ENCODE measurements around the gene TNRC6C. TPM values are rescaled to one million over a fixed set of nuclear protein-coding genes. Genes with fewer than 3 reads are reported as not detected.

The TNRC6C gene
- total RNA-seq, 4 donors from 2014 or later, result 4.7 to 9.0 (median 7.6) TPM

DNA sequence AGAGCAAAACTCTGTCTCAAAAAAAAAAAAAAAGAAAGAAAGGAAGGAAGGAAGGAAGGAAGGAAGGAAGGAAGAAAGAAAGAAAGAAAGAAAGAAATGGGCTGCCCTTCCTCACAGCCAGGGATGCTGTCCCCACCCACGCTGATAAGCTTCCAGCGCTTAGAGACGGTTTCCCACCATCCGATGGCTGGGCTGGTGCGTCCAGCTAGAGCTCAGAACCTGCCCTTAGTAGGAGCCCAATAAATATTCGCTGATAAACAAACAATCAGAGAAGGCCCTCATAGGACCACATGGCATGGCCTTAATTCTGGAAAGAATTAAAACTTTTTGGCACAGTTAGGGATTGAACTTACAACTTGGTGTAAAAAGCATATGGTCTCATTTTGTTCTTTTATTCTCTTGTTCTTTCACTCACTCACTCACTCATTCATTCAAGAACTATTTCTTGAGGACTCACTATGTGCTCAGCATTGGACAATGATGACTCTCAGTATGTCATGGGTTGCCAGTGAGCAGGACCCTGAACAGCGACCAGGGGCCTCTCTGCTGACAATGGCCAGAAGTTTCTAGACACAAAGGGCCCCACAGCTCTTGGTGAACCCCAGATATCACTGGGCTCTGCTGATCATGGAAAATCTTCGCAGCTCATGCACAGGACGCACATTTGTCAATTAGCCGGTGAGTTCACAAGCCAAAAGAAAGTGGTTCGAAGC is 32.5 kb upstream of the TNRC6C start:
- no peak overlapping the region for H3K27ac ChIP-seq
- peaks cover 0 to 3% (median 3%) of the 10 kb centered on the region in 3 donors for H3K27me3 ChIP-seq
- no peaks in the 10 kb centered on the region for H3K9me3 ChIP-seq
- in situ Hi-C loops (cut with MboI; ENCODE audit: low sequenced_read_pairs in 4 of 4) (no loop called here), intact Hi-C loops (cut with DNase I; ENCODE audit: low total_unique reads) (no loop called here)
- no peaks in the 10 kb centered on the region for H3K36me3 ChIP-seq
- H3K4me1 ChIP-seq, result no peaks in the 10 kb centered on the region
- no peak for ATAC-seq
- TF ChIP-seq POLR2A (IDR thresholded peaks at IDR 0.05), result no peak
- TF ChIP-seq CTCF (IDR thresholded peaks at IDR 0.05 in 4 of 5, conservative IDR thresholded peaks at IDR 0.05 in 1 of 5), result no peak
- no peak for DNase-seq
- no peak overlapping the region for H3K4me3 ChIP-seq

- in situ Hi-C loops (cut with MboI; ENCODE audit: low sequenced_read_pairs in 4 of 4), result no loop called here
- H3K36me3 ChIP-seq, result no peaks in the 10 kb centered on the region
- ATAC-seq (no peak), DNase-seq (no peak)
- H3K9me3 ChIP-seq, result no peaks in the 10 kb centered on the region
- peaks cover 0 to 3% (median 3%) of the 10 kb centered on the region in 3 donors for H3K27me3 ChIP-seq
- no peak overlapping the region for H3K27ac ChIP-seq
- TF ChIP-seq CTCF (IDR thresholded peaks at IDR 0.05 in 4 of 5, conservative IDR thresholded peaks at IDR 0.05 in 1 of 5) (no peak), POLR2A (IDR thresholded peaks at IDR 0.05) (no peak)
- intact Hi-C loops (cut with DNase I; ENCODE audit: low total_unique reads), result no loop called here
- H3K4me3 ChIP-seq, result no peak overlapping the region
- no peaks in the 10 kb centered on the region for H3K4me1 ChIP-seq
Observed at GRCh38 chr17:77926981-77927380, 31.5 kb upstream of the TNRC6C start.

- no peaks in the 10 kb centered on the region for H3K9me3 ChIP-seq
- intact Hi-C loops (cut with DNase I; ENCODE audit: low total_unique reads) (no loop called here), in situ Hi-C loops (cut with MboI; ENCODE audit: low sequenced_read_pairs in 4 of 4) (no loop called here)
- DNase-seq, result no peak
- no peaks in the 10 kb centered on the region for H3K4me1 ChIP-seq
- TF ChIP-seq CTCF (IDR thresholded peaks at IDR 0.05 in 4 of 5, conservative IDR thresholded peaks at IDR 0.05 in 1 of 5) (no peak), POLR2A (IDR thresholded peaks at IDR 0.05) (no peak)
- H3K36me3 ChIP-seq, result no peaks in the 10 kb centered on the region
- peaks cover 0 to 3% (median 3%) of the 10 kb centered on the region in 3 donors for H3K27me3 ChIP-seq
- no peak overlapping the region for H3K4me3 ChIP-seq
- H3K27ac ChIP-seq, result no peak overlapping the region
- no peak for ATAC-seq
Observed at GRCh38 chr17:77927777-77928518, 30.6 kb upstream of the TNRC6C start.

DNA sequence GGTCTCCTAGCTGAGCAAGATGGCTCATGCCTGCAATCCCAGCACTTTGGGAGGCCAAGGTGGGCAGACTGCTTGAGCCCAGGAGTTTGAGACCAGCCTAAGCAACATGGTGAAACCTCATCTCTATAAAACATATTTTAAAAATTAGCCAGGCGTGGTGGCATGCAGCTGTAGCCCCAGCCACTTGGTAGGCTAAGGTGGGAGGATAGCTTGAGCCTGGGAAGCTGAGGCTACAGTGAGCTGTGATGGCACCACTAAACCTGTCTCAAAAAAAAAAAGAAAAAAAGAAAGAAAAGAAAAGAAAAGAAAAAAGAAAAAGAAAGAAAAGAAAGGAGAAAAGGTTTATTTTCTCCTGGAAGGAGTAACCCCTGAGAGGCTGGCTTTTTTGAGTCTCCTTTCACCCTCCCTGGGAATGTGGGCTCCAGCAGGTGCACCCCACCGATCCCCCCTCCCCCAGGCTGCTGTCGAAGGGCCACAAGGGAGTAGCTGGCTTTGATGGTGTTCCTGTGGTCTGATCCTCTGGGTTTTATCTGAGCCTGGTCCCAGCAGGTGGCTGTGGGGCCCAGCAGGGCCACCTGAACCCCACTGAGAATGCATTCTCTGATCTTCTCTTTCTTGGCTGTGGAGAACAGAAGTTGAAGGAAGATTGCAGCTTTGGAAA is 29.9 kb upstream of the TNRC6C start:
- in situ Hi-C loops (cut with MboI; ENCODE audit: low sequenced_read_pairs in 4 of 4), result no loop called here
- Histone ChIP-seq H3K27me3 (peaks cover 0 to 3% (median 3%) of the 10 kb centered on the region in 3 donors), H3K36me3 (no peaks in the 10 kb centered on the region), H3K4me3 (no peak overlapping the region), H3K4me1 (no peaks in the 10 kb centered on the region), H3K9me3 (no peaks in the 10 kb centered on the region), H3K27ac (no peak overlapping the region)
- ATAC-seq (no peak), DNase-seq (no peak)
- TF ChIP-seq POLR2A (IDR thresholded peaks at IDR 0.05) (no peak), CTCF (IDR thresholded peaks at IDR 0.05 in 4 of 5, conservative IDR thresholded peaks at IDR 0.05 in 1 of 5) (no peak)
- intact Hi-C loops (cut with DNase I; ENCODE audit: low total_unique reads), result no loop called here
